ENCODE measurements around the gene SMURF1.

SMURF1 gene

GRCh38 chr7:99004781-99005500 is 139.0 kb downstream of the SMURF1 start:
- Histone ChIP-seq H3K4me3 (ENCODE audit: low read depth in 1 of 2, low read length in 2 of 2) (no peak overlapping the region), H3K27me3 (ENCODE audit: control insufficient read depth in 1 of 2, insufficient read depth in 2 of 2, low read length in 2 of 2) (no peaks in the 10 kb centered on the region), H3K27ac (ENCODE audit: low read depth, low read length) (no peak overlapping the region), H3K9ac (ENCODE audit: low read length) (no peak overlapping the region), H3K9me3 (ENCODE audit: low read length) (no peaks in the 10 kb centered on the region), H3K4me1 (ENCODE audit: insufficient read depth, low read length) (no peaks in the 10 kb centered on the region), H3K36me3 (ENCODE audit: insufficient read depth, low read length) (peaks cover 63% of the 10 kb centered on the region)

- peaks cover 61% of the 10 kb centered on the region for H3K36me3 ChIP-seq (ENCODE audit: insufficient read depth, low read length)
- no peaks in the 10 kb centered on the region for H3K27me3 ChIP-seq (ENCODE audit: control insufficient read depth in 1 of 2, insufficient read depth in 2 of 2, low read length in 2 of 2)
- H3K9me3 ChIP-seq (ENCODE audit: low read length), result no peaks in the 10 kb centered on the region
- H3K27ac ChIP-seq (ENCODE audit: low read depth, low read length), result no peak overlapping the region
- no peak overlapping the region for H3K4me3 ChIP-seq (ENCODE audit: low read depth in 1 of 2, low read length in 2 of 2)
- H3K9ac ChIP-seq (ENCODE audit: low read length), result no peak overlapping the region
- no peaks in the 10 kb centered on the region for H3K4me1 ChIP-seq (ENCODE audit: insufficient read depth, low read length)
These were observed 139.7 kb downstream of the SMURF1 start for GRCh38 chr7:99004216-99004615.

- no peaks in the 10 kb centered on the region for H3K9me3 ChIP-seq (ENCODE audit: low read length)
- H3K27me3 ChIP-seq (ENCODE audit: control insufficient read depth in 1 of 2, insufficient read depth in 2 of 2, low read length in 2 of 2), result no peaks in the 10 kb centered on the region
- no peak overlapping the region for H3K9ac ChIP-seq (ENCODE audit: low read length)
- peaks cover 59% of the 10 kb centered on the region for H3K36me3 ChIP-seq (ENCODE audit: insufficient read depth, low read length)
- no peak overlapping the region for H3K27ac ChIP-seq (ENCODE audit: low read depth, low read length)
- no peaks in the 10 kb centered on the region for H3K4me1 ChIP-seq (ENCODE audit: insufficient read depth, low read length)
- H3K4me3 ChIP-seq (ENCODE audit: low read depth in 1 of 2, low read length in 2 of 2), result no peak overlapping the region
These were observed 140.5 kb downstream of the SMURF1 start for GRCh38 chr7:99003419-99003818.

- H3K36me3 ChIP-seq (ENCODE audit: insufficient read depth, low read length), result peaks cover 55% of the 10 kb centered on the region
- no peak overlapping the region for H3K4me3 ChIP-seq (ENCODE audit: low read depth in 1 of 2, low read length in 2 of 2)
- no peaks in the 10 kb centered on the region for H3K9me3 ChIP-seq (ENCODE audit: low read length)
- no peaks in the 10 kb centered on the region for H3K27me3 ChIP-seq (ENCODE audit: control insufficient read depth in 1 of 2, insufficient read depth in 2 of 2, low read length in 2 of 2)
- no peaks in the 10 kb centered on the region for H3K4me1 ChIP-seq (ENCODE audit: insufficient read depth, low read length)
- H3K27ac ChIP-seq (ENCODE audit: low read depth, low read length), result no peak overlapping the region
- H3K9ac ChIP-seq (ENCODE audit: low read length), result no peak overlapping the region
These were observed 141.1 kb downstream of the SMURF1 start for GRCh38 chr7:99002827-99003212.

GRCh38 chr7:99002148-99002826 is 141.6 kb downstream of the SMURF1 start:
- Histone ChIP-seq H3K9ac (ENCODE audit: low read length) (no peak overlapping the region), H3K27ac (ENCODE audit: low read depth, low read length) (no peak overlapping the region), H3K36me3 (ENCODE audit: insufficient read depth, low read length) (peaks cover 54% of the 10 kb centered on the region), H3K27me3 (ENCODE audit: control insufficient read depth in 1 of 2, insufficient read depth in 2 of 2, low read length in 2 of 2) (no peaks in the 10 kb centered on the region), H3K9me3 (ENCODE audit: low read length) (no peaks in the 10 kb centered on the region), H3K4me3 (ENCODE audit: low read depth in 1 of 2, low read length in 2 of 2) (no peak overlapping the region), H3K4me1 (ENCODE audit: insufficient read depth, low read length) (no peaks in the 10 kb centered on the region)

- Histone ChIP-seq H3K4me1 (ENCODE audit: insufficient read depth, low read length) (no peaks in the 10 kb centered on the region), H3K9me3 (ENCODE audit: low read length) (no peaks in the 10 kb centered on the region), H3K27ac (ENCODE audit: low read depth, low read length) (no peak overlapping the region), H3K4me3 (ENCODE audit: low read depth in 1 of 2, low read length in 2 of 2) (no peak overlapping the region), H3K27me3 (ENCODE audit: control insufficient read depth in 1 of 2, insufficient read depth in 2 of 2, low read length in 2 of 2) (no peaks in the 10 kb centered on the region), H3K9ac (ENCODE audit: low read length) (no peak overlapping the region), H3K36me3 (ENCODE audit: insufficient read depth, low read length) (peaks cover 49% of the 10 kb centered on the region)
These were observed 142.3 kb downstream of the SMURF1 start for GRCh38 chr7:99001482-99002147.

GRCh38 chr7:99000904-99001465 is 142.9 kb downstream of the SMURF1 start:
- no peak overlapping the region for H3K9ac ChIP-seq (ENCODE audit: low read length)
- H3K4me3 ChIP-seq (ENCODE audit: low read depth in 1 of 2, low read length in 2 of 2), result no peak overlapping the region
- no peak overlapping the region for H3K27ac ChIP-seq (ENCODE audit: low read depth, low read length)
- H3K4me1 ChIP-seq (ENCODE audit: insufficient read depth, low read length), result no peaks in the 10 kb centered on the region
- peaks cover 45% of the 10 kb centered on the region for H3K36me3 ChIP-seq (ENCODE audit: insufficient read depth, low read length)
- no peaks in the 10 kb centered on the region for H3K27me3 ChIP-seq (ENCODE audit: control insufficient read depth in 1 of 2, insufficient read depth in 2 of 2, low read length in 2 of 2)
- H3K9me3 ChIP-seq (ENCODE audit: low read length), result no peaks in the 10 kb centered on the region

GRCh38 chr7:99000196-99000903 is 143.6 kb downstream of the SMURF1 start:
- Histone ChIP-seq H3K4me1 (ENCODE audit: insufficient read depth, low read length) (no peaks in the 10 kb centered on the region), H3K27me3 (ENCODE audit: control insufficient read depth in 1 of 2, insufficient read depth in 2 of 2, low read length in 2 of 2) (no peaks in the 10 kb centered on the region), H3K27ac (ENCODE audit: low read depth, low read length) (no peak overlapping the region), H3K9me3 (ENCODE audit: low read length) (no peaks in the 10 kb centered on the region), H3K9ac (ENCODE audit: low read length) (no peak overlapping the region), H3K36me3 (ENCODE audit: insufficient read depth, low read length) (peaks cover 45% of the 10 kb centered on the region), H3K4me3 (ENCODE audit: low read depth in 1 of 2, low read length in 2 of 2) (no peak overlapping the region)

- Histone ChIP-seq H3K9me3 (ENCODE audit: low read length) (no peaks in the 10 kb centered on the region), H3K4me3 (ENCODE audit: low read depth in 1 of 2, low read length in 2 of 2) (no peak overlapping the region), H3K36me3 (ENCODE audit: insufficient read depth, low read length) (peaks cover 47% of the 10 kb centered on the region), H3K9ac (ENCODE audit: low read length) (no peak overlapping the region), H3K27me3 (ENCODE audit: control insufficient read depth in 1 of 2, insufficient read depth in 2 of 2, low read length in 2 of 2) (no peaks in the 10 kb centered on the region), H3K27ac (ENCODE audit: low read depth, low read length) (no peak overlapping the region), H3K4me1 (ENCODE audit: insufficient read depth, low read length) (no peaks in the 10 kb centered on the region)
These were observed 144.8 kb downstream of the SMURF1 start for GRCh38 chr7:98998821-98999725.

- Histone ChIP-seq H3K27ac (ENCODE audit: low read depth, low read length) (no peak overlapping the region), H3K27me3 (ENCODE audit: control insufficient read depth in 1 of 2, insufficient read depth in 2 of 2, low read length in 2 of 2) (no peaks in the 10 kb centered on the region), H3K9me3 (ENCODE audit: low read length) (no peaks in the 10 kb centered on the region), H3K4me3 (ENCODE audit: low read depth in 1 of 2, low read length in 2 of 2) (no peak overlapping the region), H3K4me1 (ENCODE audit: insufficient read depth, low read length) (no peaks in the 10 kb centered on the region), H3K9ac (ENCODE audit: low read length) (no peak overlapping the region), H3K36me3 (ENCODE audit: insufficient read depth, low read length) (peaks cover 60% of the 10 kb centered on the region)
These were observed 146.1 kb downstream of the SMURF1 start for GRCh38 chr7:98997846-98998245.
